DOHH2 (cell line): ENCODE measurements around the gene GALNT13.

Experiments used
- H3F3A ChIP-seq: fragments of 200-600 bp; sonication (generic), shearing (Covaris generic); 2 replicates; pipeline ENCODE4 v1.6.0; 2016; ENCODE audit warnings: antibody characterized with exemption, mild to moderate bottlenecking; ENCODE audit not compliant: control insufficient read depth, insufficient read depth
- H3K27ac ChIP-seq: fragments of 200-600 bp; sonication (generic); 2 replicates; pipeline ENCODE4 v1.5.1; 2014; ENCODE audit warnings: low read depth, mild to moderate bottlenecking, low read length, moderate library complexity
- H3K27me3 ChIP-seq: fragments of 200-600 bp; sonication (generic); 2 replicates; pipeline ENCODE4 v1.6.1; 2014; ENCODE audit warnings: mild to moderate bottlenecking, low read length, mixed read lengths; ENCODE audit not compliant: control insufficient read depth
- H3K36me3 ChIP-seq: fragments of 200-600 bp; sonication (generic); 2 replicates; pipeline ENCODE4 v1.6.1; 2014; ENCODE audit warnings: mild to moderate bottlenecking, low read length, moderate library complexity, mixed read lengths; ENCODE audit not compliant: control insufficient read depth
- H3K4me1 ChIP-seq: fragments of 200-600 bp; sonication (generic); 2 replicates; pipeline ENCODE4 v1.6.1; 2014; ENCODE audit warnings: mild to moderate bottlenecking, low read length, mixed read lengths; ENCODE audit not compliant: control insufficient read depth
- H3K4me2 ChIP-seq: fragments of 200-600 bp; sonication (generic); 2 replicates; pipeline ENCODE4 v1.6.0; 2014; ENCODE audit warnings: mild to moderate bottlenecking, low read length, moderate library complexity
- H3K4me3 ChIP-seq: fragments of 200-600 bp; sonication (generic); 2 replicates; pipeline ENCODE4 v1.5.1; 2014; ENCODE audit warnings: mild to moderate bottlenecking, low read length, mixed read lengths
- H3K79me2 ChIP-seq: fragments of 200-600 bp; sonication (generic); 2 replicates; pipeline ENCODE4 v1.6.1; 2014; ENCODE audit warnings: mild to moderate bottlenecking, low read length, mixed read lengths; ENCODE audit not compliant: control insufficient read depth
- H3K9me2 ChIP-seq: fragments of 200-600 bp; sonication (generic); replicated peaks from 2 replicates; pipeline ENCODE4 v1.6.1; 2014; ENCODE audit warnings: mild to moderate bottlenecking, low read length, mixed read lengths; ENCODE audit not compliant: control insufficient read depth
- H3K9me3 ChIP-seq: fragments of 200-600 bp; sonication (generic); 2 replicates; pipeline ENCODE4 v1.6.1; 2014; ENCODE audit warnings: antibody characterized with exemption, low read length, mixed read lengths; ENCODE audit not compliant: control insufficient read depth, insufficient read depth
- H4K20me1 ChIP-seq: fragments of 200-600 bp; sonication (generic); 2 replicates; pipeline ENCODE4 v1.6.0; 2014; ENCODE audit warnings: low read depth, mild to moderate bottlenecking, antibody characterized with exemption, low read length, moderate library complexity; ENCODE audit not compliant: control insufficient read depth, insufficient read depth
- CTCF ChIP-seq: fragments of 200-600 bp; sonication (generic); IDR thresholded peaks from one replicate; pipeline ENCODE4 v1.5.1; 2014; ENCODE audit warnings: antibody characterized with exemption, mild to moderate bottlenecking, low read depth, low read length; ENCODE audit not compliant: poor library complexity, severe bottlenecking
- EZH2phosphoT487 ChIP-seq: fragments of 200-600 bp; sonication (generic); IDR thresholded peaks from 2 replicates; pipeline ENCODE4 v1.6.1; 2017; ENCODE audit warnings: borderline replicate concordance, mild to moderate bottlenecking, antibody characterized with exemption, low read length, moderate library complexity, mixed read lengths

The GALNT13 gene

GRCh38 chr2:154443919-154444318 is 572.2 kb downstream of the GALNT13 start:
- H3K27me3 ChIP-seq = no peaks in the 10 kb centered on the region
- H4K20me1 ChIP-seq = no peaks in the 10 kb centered on the region
- H3F3A ChIP-seq = no peaks in the 10 kb centered on the region
- no peak overlapping the region for H3K4me3 ChIP-seq
- H3K79me2 ChIP-seq = no peaks in the 10 kb centered on the region
- no peaks in the 10 kb centered on the region for H3K9me2 ChIP-seq
- no peaks in the 10 kb centered on the region for H3K4me1 ChIP-seq
- no peaks in the 10 kb centered on the region for H3K36me3 ChIP-seq
- H3K27ac ChIP-seq = no peak overlapping the region
- no peak overlapping the region for H3K4me2 ChIP-seq
- no peaks in the 10 kb centered on the region for H3K9me3 ChIP-seq
- TF ChIP-seq EZH2phosphoT487 = no peak
- no peak for TF ChIP-seq CTCF

- H3K9me2 ChIP-seq = no peaks in the 10 kb centered on the region
- no peaks in the 10 kb centered on the region for H3K4me1 ChIP-seq
- no peaks in the 10 kb centered on the region for H3K27me3 ChIP-seq
- H3K79me2 ChIP-seq = no peaks in the 10 kb centered on the region
- H3K9me3 ChIP-seq = no peaks in the 10 kb centered on the region
- H3K27ac ChIP-seq = no peak overlapping the region
- no peak overlapping the region for H3K4me3 ChIP-seq
- H4K20me1 ChIP-seq = no peaks in the 10 kb centered on the region
- no peaks in the 10 kb centered on the region for H3K36me3 ChIP-seq
- no peaks in the 10 kb centered on the region for H3F3A ChIP-seq
- no peak overlapping the region for H3K4me2 ChIP-seq
- TF ChIP-seq CTCF (no peak), EZH2phosphoT487 (no peak)
Observed at GRCh38 chr2:154446324-154446723, 574.6 kb downstream of the GALNT13 start.

DNA sequence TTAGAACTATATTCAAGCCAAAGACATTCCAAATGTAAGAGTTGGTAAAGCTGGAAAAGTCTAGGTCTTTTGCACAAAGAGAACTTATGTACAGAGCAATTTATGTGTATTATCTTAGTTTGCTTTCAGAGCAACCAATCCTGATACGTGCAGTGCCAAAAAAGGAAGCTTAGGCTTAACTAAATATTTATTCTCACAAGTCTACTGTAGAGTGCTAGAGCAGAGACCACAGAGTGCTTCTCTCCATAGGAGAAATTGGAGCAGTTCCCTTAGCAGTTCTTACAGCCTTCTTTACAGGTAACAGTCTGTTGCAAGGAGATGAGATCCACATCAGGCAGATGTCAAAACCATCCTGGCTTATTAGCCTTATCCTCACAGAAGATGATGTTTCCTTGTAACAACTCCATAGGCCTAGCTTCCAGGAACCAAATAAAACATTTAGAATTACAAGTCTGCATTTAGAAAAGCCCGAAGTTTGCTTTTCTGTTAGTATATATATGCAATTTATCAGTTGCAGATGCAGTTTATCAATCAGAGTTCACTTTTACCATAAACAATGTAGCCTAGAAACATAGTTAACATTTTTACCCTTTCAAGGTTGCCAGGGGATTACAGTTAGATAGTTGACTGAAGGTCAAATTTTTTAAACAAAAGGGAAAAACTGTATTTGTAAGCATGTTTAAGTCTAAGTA is 576.2 kb downstream of the GALNT13 start:
- Histone ChIP-seq H3K4me2 (no peak overlapping the region), H3K4me3 (no peak overlapping the region), H3K9me2 (no peaks in the 10 kb centered on the region), H3K79me2 (no peaks in the 10 kb centered on the region), H3K9me3 (no peaks in the 10 kb centered on the region), H4K20me1 (no peaks in the 10 kb centered on the region), H3K27ac (no peak overlapping the region), H3K27me3 (no peaks in the 10 kb centered on the region), H3K36me3 (no peaks in the 10 kb centered on the region), H3K4me1 (no peaks in the 10 kb centered on the region), H3F3A (no peaks in the 10 kb centered on the region)
- no peak for TF ChIP-seq CTCF
- no peak for TF ChIP-seq EZH2phosphoT487
